ENCODE results near the gene FNDC3B.
"Not testable (repeated sequence)": the region's sequence is repeated elsewhere in the genome, so short reads cannot be mapped to it uniquely, and the experiment has no call there.

FNDC3B gene

DNA sequence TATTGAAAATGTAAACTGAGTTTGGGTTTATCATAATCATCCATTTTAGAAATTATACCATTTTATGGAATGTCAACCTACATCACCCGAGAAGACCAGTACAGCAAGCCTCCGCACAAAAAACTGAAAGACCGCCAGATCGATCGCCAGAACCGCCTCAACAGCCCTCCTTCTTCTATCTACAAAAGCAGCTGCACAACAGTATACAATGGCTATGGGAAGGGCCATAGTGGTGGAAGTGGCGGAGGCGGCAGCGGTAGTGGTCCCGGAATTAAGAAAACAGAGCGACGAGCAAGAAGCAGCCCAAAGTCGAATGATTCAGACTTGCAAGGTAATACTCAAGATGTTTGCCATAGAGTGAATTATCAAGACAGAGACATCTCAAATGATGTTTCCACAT, 211.8 kb downstream of the FNDC3B start:
- TF ChIP-seq POLR2A (IDR thresholded peaks at IDR 0.05; ENCODE audit: extremely low read depth, insufficient read length) (no peak), MAX (IDR thresholded peaks at IDR 0.05; ENCODE audit: low read depth, low read length) (no peak), MYC (IDR thresholded peaks at IDR 0.05; ENCODE audit: low read depth, low read length) (no peak), CTCF (IDR thresholded peaks at IDR 0.05; ENCODE audit: low read depth, low read length) (no peak)
- H3K4me3 ChIP-seq (ENCODE audit: low read depth, low read length): no peak overlapping the region
- no peak for DNase-seq (ENCODE audit: low read depth)

DNA sequence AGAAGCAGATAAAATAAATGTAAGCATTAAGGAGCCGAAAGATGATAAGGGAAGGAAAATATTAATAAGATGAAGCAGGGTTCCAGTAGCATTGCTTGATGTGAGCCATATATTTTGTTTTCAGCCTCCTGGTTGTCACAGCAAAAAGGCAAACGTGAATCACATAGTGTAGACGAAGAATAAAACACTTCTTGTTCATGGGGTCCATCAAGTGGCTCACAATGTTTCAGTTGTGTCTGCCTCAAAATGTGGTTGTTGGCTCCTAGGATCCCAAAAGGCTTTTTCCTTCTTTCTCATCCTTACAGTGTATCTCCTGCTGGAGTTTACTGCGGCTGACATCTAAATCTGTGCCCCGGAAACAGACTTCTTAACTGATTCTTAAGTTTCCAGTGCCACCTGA, 213.8 kb downstream of the FNDC3B start:
- TF ChIP-seq CTCF (IDR thresholded peaks at IDR 0.05; ENCODE audit: low read depth, low read length): no peak
- no peak for TF ChIP-seq POLR2A (IDR thresholded peaks at IDR 0.05; ENCODE audit: extremely low read depth, insufficient read length)
- no peak for TF ChIP-seq MAX (IDR thresholded peaks at IDR 0.05; ENCODE audit: low read depth, low read length)
- TF ChIP-seq MYC (IDR thresholded peaks at IDR 0.05; ENCODE audit: low read depth, low read length): no peak
- H3K4me3 ChIP-seq (ENCODE audit: low read depth, low read length): no peak overlapping the region
- DNase-seq (ENCODE audit: low read depth): no peak

DNA sequence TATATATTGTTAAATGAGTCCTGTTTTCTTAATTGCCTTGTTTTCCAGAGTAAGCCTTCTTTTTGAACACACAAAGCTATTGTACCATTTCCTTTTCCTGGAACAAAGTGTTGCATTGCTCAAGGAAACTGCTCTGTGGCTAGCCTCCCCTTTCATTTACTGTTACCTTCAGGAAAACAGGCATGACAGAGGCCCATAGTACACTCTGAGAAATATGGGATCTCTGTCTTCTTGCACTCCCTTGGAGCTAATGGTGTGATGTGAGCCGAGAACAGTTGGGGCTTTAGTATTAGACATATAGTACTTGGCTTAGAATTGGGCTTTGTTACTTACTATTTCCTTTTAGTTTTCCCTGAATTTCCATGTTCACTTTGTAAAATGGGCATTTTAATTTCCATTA, 215.2 kb downstream of the FNDC3B start:
- TF ChIP-seq MYC (IDR thresholded peaks at IDR 0.05; ENCODE audit: low read depth, low read length) (no peak), MAX (IDR thresholded peaks at IDR 0.05; ENCODE audit: low read depth, low read length) (no peak), CTCF (IDR thresholded peaks at IDR 0.05; ENCODE audit: low read depth, low read length) (no peak), POLR2A (IDR thresholded peaks at IDR 0.05; ENCODE audit: extremely low read depth, insufficient read length) (no peak)
- DNase-seq (ENCODE audit: low read depth): no peak
- H3K4me3 ChIP-seq (ENCODE audit: low read depth, low read length): no peak overlapping the region

GRCh38 chr3:172255321-172255720, 215.9 kb downstream of the FNDC3B start:
- not testable (repeated sequence) for H3K4me3 ChIP-seq (ENCODE audit: low read depth, low read length); DNase-seq (ENCODE audit: low read depth)

DNA sequence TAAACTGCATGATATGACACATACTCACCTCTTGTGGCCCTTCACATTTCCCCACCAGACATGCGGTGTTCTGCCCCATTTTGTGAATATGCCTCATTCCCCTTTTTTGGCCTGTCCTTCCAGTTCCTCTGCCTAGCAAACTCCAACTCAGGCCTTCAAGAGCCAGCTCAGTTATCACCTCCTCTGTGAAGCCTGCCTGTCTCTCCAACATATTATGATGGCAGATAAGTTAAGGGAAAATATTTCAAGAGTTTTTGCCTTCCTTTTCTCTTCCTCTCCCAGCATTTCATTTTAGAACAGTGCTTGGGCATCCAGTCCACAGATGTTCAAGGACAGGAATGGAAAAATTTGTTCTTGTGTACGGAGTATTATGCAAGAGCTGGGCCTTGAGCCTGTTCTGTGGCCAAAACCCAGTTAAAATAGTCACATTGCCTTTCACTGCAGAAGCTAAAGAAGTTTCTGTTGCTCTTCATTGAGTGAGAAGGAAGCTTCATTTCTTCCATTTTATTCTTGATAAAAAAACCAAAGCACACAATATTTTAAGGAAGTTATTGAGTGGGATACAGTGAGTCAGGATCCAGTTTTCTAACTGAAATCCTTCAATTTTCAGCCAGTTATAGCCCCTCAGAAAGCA, 216.8 kb downstream of the FNDC3B start:
- no peak for DNase-seq (ENCODE audit: low read depth)
- no peak overlapping the region for H3K4me3 ChIP-seq (ENCODE audit: low read depth, low read length)
- TF ChIP-seq CTCF (IDR thresholded peaks at IDR 0.05; ENCODE audit: low read depth, low read length) (no peak), POLR2A (IDR thresholded peaks at IDR 0.05; ENCODE audit: extremely low read depth, insufficient read length) (no peak), MAX (IDR thresholded peaks at IDR 0.05; ENCODE audit: low read depth, low read length) (no peak), MYC (IDR thresholded peaks at IDR 0.05; ENCODE audit: low read depth, low read length) (no peak)

GRCh38 chr3:172257648-172258400, 218.4 kb downstream of the FNDC3B start:
- TF ChIP-seq MAX (IDR thresholded peaks at IDR 0.05; ENCODE audit: low read depth, low read length) (no peak), MYC (IDR thresholded peaks at IDR 0.05; ENCODE audit: low read depth, low read length) (no peak), CTCF (IDR thresholded peaks at IDR 0.05; ENCODE audit: low read depth, low read length) (no peak), POLR2A (IDR thresholded peaks at IDR 0.05; ENCODE audit: extremely low read depth, insufficient read length) (no peak)
- no peak overlapping the region for H3K4me3 ChIP-seq (ENCODE audit: low read depth, low read length)
- DNase-seq (ENCODE audit: low read depth): no peak
